ENCODE results near the gene HLA-C.
"Not testable (repeated sequence)": the region's sequence is repeated elsewhere in the genome, so short reads cannot be mapped to it uniquely, and the experiment has no call there.

Gene HLA-C

DNA sequence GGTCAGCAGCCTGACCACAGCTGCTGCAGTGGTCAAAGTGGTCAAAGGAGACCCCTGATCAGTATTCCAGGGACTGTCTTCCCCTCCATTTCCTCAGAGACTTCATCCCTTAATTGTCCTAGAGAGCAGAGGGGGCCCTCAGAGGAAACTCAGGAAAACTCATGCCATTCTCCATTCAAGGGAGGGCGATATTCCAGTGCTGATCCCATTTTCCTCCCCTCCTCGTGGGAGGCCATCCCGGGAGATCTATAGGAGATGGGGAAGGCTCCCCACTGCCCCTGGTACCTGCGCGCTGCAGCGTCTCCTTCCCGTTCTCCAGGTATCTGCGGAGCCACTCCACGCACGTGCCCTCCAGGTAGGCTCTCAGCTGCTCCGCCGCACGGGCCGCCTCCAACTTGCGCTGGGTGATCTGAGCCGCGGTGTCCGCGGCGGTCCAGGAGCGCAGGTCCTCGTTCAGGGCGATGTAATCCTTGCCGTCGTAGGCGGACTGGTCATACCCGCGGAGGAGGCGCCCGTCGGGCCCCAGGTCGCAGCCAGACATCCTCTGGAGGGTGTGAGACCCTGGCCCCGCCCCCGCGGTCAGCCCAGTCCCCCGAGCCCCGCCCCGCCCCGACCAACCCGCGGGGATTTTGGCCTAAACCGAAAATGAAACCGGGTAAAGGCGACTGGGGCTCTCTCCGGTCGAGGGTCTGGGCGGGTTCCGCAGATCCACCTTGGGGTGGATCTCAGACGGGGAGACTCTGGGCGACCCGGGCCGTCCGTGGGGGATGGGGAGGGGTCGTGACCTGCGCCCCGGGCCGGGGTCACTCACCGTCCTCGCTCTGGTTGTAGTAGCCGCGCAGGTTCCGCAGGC, 878 bp downstream of the HLA-C start:
- peak in 11 of 56 donors; percentile 28 to 63 (median 43) for DNase-seq

DNA sequence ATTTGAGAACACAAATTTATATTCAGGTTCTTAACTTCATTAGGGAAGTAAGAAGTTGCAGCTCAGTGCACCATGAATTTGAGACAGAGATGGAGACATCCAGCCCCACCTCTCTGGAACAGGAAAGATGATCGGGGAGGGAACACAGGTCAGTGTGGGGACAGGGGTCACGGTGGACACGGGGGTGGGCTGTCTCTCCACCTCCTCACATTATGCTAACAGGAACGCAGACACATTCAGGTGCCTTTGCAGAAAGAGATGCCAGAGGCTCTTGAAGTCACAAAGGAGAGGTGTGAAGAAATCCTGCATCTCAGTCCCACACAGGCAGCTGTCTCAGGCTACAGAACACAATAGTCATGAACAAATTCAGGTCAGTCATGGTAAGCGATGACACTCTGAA, 3.1 kb downstream of the HLA-C start:
- no peak for DNase-seq

DNA sequence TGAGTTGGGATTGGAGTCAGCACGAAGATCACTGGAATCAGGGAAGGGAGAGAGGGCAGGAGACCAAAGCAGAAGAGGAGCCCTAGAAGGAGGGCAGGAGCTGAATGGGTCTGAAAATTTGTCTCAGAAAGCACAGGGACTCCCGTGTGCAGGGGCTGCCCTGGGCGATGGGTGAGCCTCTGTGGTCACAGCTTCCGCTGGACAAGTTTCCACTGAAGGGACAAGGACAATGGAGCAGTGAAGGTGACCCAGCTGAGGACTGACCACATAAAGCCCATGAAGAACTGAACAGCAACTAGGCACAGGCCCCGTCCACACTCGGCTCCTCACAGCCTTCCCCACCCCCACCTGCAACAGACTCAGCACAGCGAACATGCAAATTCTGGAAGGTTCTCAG, 3.5 kb downstream of the HLA-C start:
- DNase-seq, result no peak

- peak in 1 of 56 donors; percentile 7 for DNase-seq
Measured at GRCh38 chr6:31267651-31268368, 4.1 kb downstream of the HLA-C start.

- no peak for DNase-seq
Measured at GRCh38 chr6:31266567-31267360, 5.1 kb downstream of the HLA-C start.

- no peak for DNase-seq
Measured at GRCh38 chr6:31265926-31266325, 6.0 kb downstream of the HLA-C start.

DNA sequence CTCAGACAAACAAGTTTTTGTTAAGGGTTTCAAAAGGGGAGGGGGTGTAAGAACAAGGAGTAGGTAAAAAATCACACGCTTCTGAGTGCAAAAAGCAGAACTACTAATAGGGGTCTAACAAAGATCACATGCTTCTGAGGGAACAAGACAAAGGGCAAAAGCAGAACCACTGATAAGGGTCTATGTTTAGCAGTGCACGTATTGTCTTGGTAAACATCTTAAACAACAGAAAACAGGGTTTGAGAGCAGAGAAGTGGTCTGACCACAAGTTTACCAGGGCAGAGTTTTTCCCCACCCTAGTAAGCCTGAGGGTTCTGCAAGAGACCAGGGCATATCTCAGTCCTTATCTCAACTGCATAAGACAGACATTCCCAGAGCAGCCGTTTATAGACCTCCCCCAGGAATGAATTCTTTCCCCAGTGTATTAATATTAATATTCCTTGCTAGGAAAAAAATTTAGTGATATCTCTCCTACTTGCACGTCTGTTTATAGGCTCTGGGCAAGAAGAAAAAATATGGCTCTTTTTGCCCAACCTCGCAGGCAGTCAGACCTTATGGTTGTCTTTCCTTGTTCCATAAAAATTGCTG, 8.5 kb downstream of the HLA-C start:
- DNase-seq, result not testable (repeated sequence)

- DNase-seq, result not testable (repeated sequence)
Measured at GRCh38 chr6:31259995-31260394, 11.9 kb downstream of the HLA-C start.

DNA sequence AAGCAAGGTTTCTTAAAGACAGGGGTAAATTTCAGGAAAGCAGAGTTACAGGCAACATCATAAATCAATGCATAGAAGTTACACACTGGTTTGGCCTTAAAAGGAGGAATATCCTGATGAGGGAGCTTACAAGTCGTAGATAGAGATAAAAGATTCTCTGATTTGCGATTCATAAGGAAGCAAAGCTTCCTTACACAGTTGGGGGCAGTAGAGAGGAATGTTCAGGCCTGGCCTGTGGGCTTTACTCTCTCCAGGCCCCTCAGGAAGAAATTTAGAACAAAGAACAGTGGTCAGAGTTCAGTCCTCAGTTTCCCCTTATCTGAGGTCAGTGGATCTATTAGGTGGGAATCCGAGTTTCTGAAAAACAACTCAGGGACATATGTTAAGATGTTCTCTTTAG, 19.3 kb downstream of the HLA-C start:
- no peak for DNase-seq

DNA sequence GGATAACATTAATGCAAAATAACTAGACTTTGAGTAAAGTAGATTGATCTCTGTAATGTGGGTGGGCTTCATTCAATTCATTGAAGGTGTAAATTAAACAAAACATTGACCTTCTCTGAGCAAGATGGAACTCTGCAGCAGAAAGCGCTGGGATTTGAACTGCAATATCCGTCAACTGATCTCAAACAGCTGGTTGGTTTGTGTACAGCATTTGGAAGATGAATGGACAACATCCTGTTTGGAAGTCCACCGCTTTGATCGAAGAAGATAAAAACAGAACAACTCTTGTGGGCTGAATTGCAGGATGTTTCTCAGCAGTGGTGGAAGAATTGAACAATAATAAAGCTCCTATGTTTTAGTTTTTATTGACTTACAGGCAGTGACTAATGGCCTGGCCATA, 20.6 kb downstream of the HLA-C start:
- DNase-seq, result no peak

- no peak for DNase-seq
Measured at GRCh38 chr6:31249184-31249583, 22.7 kb downstream of the HLA-C start.

DNA sequence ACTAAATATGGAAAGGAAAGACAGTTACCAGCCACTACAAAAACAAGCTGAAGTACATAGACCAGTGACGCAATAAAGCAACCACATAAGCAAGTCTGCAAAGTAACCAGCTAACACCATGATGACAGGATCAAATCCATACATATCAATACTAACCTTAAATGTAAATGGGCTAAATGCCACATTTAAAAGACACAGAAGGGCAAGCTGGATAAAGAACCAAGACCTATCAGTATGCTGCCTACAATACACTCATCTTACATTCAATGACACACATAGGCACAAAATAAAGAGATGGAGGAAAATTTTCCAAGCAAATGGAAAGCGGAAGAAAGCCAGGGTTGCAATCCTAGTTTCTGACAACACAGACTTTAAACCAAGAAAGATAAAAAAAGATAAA, 24.1 kb downstream of the HLA-C start:
- no peak for DNase-seq

- no peak for DNase-seq
Measured at GRCh38 chr6:31246051-31246521, 25.8 kb downstream of the HLA-C start.

DNA sequence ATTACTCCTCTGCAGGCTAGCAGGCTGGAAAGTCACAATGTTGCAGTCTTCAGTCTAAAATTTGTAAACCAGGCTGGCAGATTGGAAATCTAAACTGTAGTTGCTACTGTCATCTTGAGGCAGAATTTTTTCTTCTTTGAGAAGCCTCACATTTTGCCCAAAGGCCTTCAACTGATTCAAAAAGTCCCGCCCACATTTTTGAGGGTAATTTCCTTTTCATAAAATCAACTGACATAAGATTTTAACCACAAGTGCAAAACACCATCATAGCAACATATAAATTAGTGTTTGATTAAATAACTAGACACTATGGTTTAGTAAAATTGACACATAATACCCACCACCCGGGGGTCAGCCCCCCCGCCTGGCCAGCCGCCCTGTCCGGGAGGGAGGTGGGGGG, 28.4 kb downstream of the HLA-C start:
- DNase-seq, result no peak

DNA sequence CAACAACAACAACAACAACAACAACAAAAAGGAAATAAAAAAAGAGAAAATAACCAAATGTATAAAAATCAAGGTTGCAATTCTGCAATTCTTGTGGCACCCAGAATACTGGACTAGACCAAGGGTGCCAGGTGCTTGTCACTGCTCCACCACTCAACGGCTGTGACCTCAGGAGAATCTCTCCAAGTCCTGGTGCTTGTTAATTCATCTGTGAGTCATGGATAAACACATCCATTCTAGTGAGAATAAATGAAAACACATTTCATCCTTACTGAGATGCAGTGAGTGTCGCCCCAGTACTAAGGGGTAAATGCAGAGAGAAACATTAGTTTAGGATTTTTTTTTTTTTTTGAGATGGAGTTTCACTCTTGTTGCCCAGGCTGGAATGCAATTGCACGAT, 32.0 kb downstream of the HLA-C start:
- no peak for DNase-seq

DNA sequence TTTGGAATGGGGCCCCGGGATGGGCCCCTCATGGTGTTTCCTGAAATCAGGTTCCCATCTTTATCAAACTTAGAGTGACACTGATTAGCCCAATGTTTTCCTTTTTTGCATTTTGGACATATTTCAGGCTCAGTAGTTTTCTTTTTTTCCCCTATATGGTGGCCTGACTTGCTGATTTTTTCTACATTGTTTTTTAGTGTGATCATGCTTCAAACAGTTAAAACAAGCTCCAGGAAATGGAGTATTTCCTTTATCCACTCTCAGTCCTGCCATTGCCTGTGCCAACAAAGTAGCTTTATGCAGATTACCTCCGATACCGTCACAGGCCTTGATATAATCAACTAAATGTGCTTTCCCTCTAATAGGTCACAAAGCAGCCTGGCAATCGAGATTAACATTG, 37.8 kb downstream of the HLA-C start:
- not testable (repeated sequence) for DNase-seq

- no peak for DNase-seq
Measured at GRCh38 chr6:31228476-31228875, 43.4 kb downstream of the HLA-C start.

DNA sequence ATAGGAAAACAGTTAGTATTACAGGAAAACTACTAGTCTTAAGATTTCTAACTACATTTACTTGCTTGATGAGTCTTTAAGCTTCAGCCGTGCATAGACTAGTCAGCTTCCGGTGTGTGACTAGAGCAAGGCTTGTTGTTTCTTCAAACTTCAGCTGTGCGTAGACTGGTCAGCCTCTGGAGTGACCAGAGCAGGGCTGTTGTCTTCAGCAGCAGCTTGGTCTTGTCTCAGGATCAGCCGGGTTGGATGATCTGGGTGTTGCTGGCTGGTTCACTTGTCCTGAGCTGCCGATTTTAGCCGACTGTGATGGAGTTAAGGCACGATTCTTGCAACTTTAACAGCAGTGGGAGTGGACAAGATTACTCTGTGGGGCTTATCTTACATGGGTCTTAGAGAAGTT, 44.7 kb downstream of the HLA-C start:
- DNase-seq, result no peak

DNA sequence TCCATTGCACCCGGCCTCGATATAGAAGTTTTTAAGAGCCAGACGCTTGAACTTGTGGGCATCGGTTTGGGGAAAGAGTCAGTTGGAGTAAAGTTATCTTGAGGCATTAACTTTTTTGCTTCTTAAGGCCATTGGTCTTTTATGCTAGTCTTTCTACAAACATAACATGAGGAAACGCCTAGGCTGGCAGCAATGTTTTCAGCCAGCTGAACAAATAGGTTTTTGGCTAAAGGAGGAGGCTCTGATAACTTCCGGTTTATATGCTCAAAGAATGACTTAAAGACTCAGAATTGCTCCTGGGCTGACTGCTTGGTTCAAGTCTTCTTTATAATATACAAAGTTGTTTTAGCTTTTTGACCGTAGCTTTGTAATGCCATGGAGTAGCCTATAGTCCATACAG, 46.2 kb downstream of the HLA-C start:
- no peak for DNase-seq

DNA sequence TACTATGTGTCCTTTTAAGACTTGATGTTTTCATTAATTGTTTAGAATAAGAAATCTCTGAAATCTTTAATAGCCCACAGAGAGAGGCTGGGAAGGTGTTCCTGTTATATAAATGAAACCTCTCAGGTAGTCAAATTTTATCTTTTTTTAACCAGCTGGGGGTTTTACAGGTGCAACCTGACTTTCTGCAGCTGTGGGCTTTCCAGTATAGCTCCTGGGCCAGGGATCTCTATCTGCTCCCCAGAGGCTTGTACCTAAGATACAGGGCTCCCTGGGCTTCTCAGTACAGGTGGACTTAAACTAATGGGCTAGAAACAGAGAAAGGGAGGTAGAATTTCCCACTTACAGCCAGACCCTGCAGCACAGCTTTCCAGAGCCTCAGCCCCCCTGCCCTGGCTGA, 49.4 kb downstream of the HLA-C start:
- DNase-seq, result no peak
